ENCODE results near the gene PIEZO2. TPM values are rescaled to one million over a fixed set of nuclear protein-coding genes. Genes with fewer than 3 reads are reported as not detected.

The PIEZO2 gene
- total and polyA plus RNA-seq, 2 of the 8 experiments (the other 6 are each of a cell fraction or from before 2014, with no cell fraction given) = 4.7 to 16.5 TPM

DNA sequence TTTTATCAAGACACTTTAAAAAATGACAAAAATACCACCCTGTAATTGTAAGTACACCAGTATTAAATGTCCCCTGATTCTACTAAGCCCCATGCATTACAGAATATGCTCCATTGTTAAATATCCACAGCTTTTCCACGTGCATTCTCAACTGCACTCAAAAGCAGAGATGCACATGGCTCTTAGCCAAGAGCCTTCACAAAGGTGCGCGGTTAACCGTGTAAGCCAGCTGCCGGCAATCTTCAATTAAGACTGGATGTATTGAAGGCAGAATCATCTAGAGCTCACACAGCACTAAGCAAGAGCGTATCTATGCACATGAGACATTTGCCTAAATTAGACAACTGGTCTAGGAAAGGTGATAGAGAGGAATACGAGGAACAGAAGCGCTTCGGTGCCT, 345.2 kb downstream of the PIEZO2 start (continued):
- no peak for TF ChIP-seq CBX8 (IDR thresholded peaks at IDR 0.05; ENCODE audit: borderline replicate concordance, low read depth, low read length)
- no peak for TF ChIP-seq PHF8 (conservative IDR thresholded peaks at IDR 0.05; ENCODE audit: low read depth, low read length)
- TF ChIP-seq RNF2 (IDR thresholded peaks at IDR 0.05; ENCODE audit: borderline replicate concordance, low read depth, low read length, missing control alignments, poor library complexity, severe bottlenecking) = no peak
- no peak for TF ChIP-seq HDAC2 (IDR thresholded peaks at IDR 0.05; ENCODE audit: borderline replicate concordance in 1 of 2, low read depth in 2 of 2, low read length in 2 of 2)
